Measurements from ENCODE around the gene ARHGEF28. TPM values are rescaled to one million over a fixed set of nuclear protein-coding genes. Genes with fewer than 3 reads are reported as not detected.

Gene ARHGEF28
- total RNA-seq, 3 donors from 2014 or later (not counting 1 experiment from before 2014, with no cell fraction given), result 2.3 to 7.1 (median 5.8) TPM

DNA sequence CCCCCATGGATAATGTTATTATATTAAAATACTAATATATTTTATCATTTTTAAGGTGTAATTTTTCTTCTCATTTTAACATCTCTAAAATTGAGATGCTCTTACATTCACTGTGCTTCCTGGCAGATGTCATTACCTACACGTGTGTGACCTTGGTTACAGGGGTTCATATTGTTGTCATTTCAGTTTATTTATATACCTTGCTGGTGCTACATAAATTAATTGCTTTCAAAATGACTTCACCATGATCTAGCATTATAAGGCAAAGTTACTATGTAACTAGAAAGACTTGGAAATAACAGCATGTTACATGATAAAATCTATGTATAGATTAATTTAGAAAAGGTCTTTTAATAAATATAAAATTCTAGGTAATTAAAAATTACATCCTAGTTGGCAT lies 60.9 kb downstream of the ARHGEF28 start:
- WGBS (ENCODE audit: insufficient coverage), result 100% methylated on average over 1 of the region's 1 CpG
- intact Hi-C loops (cut with micrococcal nuclease), result no loop called here

DNA sequence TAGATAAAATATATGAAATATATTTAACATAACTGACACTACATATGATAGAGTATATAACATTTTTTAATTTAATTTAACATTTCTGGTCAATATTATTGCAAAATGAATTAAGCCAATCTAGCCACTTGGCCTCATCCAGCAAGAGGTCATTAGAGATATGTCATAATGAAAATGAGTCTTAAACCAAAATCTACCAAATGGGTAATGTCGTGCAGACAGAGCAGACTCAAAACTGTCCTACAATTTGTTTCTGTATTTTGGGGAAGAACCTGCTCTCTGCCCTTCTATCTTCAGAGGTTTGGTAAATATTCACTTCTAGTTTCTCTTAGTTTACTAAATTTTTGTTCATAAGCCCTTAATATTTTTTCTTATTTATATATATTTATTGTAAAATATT lies 61.4 kb downstream of the ARHGEF28 start:
- no peaks in the 10 kb centered on the region for H3K36me3 Mint-ChIP-seq
- DNase-seq, result no peak
- no peak overlapping the region for H3K4me3 Mint-ChIP-seq
- H3K27ac Mint-ChIP-seq, result no peak overlapping the region
- intact Hi-C loops (cut with micrococcal nuclease), result no loop called here
- H3K27ac ChIP-seq (ENCODE audit: low read length), result no peak overlapping the region
- no peaks in the 10 kb centered on the region for H3K9me3 Mint-ChIP-seq
- H3K27me3 Mint-ChIP-seq (ENCODE audit: low read depth in 2 of 2), result no peaks in the 10 kb centered on the region
- WGBS (ENCODE audit: insufficient coverage), result no CpG with 5 or more reads among the region's 1 CpG
- H3K9me3 ChIP-seq (ENCODE audit: control insufficient read depth, insufficient read depth, low read length), result no peaks in the 10 kb centered on the region
- ATAC-seq, result no peak
- peaks cover under 1% of the 10 kb centered on the region for H3K4me1 ChIP-seq (ENCODE audit: control insufficient read depth, insufficient read depth, low read length)
- TF ChIP-seq, protein P1, sequence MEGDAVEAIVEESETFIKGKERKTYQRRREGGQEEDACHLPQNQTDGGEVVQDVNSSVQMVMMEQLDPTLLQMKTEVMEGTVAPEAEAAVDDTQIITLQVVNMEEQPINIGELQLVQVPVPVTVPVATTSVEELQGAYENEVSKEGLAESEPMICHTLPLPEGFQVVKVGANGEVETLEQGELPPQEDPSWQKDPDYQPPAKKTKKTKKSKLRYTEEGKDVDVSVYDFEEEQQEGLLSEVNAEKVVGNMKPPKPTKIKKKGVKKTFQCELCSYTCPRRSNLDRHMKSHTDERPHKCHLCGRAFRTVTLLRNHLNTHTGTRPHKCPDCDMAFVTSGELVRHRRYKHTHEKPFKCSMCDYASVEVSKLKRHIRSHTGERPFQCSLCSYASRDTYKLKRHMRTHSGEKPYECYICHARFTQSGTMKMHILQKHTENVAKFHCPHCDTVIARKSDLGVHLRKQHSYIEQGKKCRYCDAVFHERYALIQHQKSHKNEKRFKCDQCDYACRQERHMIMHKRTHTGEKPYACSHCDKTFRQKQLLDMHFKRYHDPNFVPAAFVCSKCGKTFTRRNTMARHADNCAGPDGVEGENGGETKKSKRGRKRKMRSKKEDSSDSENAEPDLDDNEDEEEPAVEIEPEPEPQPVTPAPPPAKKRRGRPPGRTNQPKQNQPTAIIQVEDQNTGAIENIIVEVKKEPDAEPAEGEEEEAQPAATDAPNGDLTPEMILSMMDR (IDR thresholded peaks at IDR 0.05), result no peak
- H3K4me3 ChIP-seq (ENCODE audit: low read length), result no peak overlapping the region
- no peaks in the 10 kb centered on the region for H3K27me3 ChIP-seq (ENCODE audit: control insufficient read depth, insufficient read depth, low read length)
- peaks cover 6 to 11% of the 10 kb centered on the region in 2 donors for H3K4me1 Mint-ChIP-seq
- H3K36me3 ChIP-seq (ENCODE audit: control insufficient read depth, insufficient read depth, low read length), result no peaks in the 10 kb centered on the region

More for the DNA sequence above, 60.9 kb downstream of the ARHGEF28 start:
- no peak overlapping the region for H3K4me3 ChIP-seq (ENCODE audit: low read length)
- H3K27me3 ChIP-seq (ENCODE audit: control insufficient read depth, insufficient read depth, low read length), result no peaks in the 10 kb centered on the region
- H3K4me1 Mint-ChIP-seq, result peaks cover 2 to 7% of the 10 kb centered on the region in 2 donors
- ATAC-seq, result no peak
- DNase-seq, result no peak
- no peaks in the 10 kb centered on the region for H3K27me3 Mint-ChIP-seq (ENCODE audit: low read depth in 2 of 2)
- no peaks in the 10 kb centered on the region for H3K4me1 ChIP-seq (ENCODE audit: control insufficient read depth, insufficient read depth, low read length)
- H3K27ac ChIP-seq (ENCODE audit: low read length), result no peak overlapping the region
- H3K27ac Mint-ChIP-seq, result no peak overlapping the region
- H3K9me3 Mint-ChIP-seq, result no peaks in the 10 kb centered on the region
- no peaks in the 10 kb centered on the region for H3K36me3 ChIP-seq (ENCODE audit: control insufficient read depth, insufficient read depth, low read length)
- H3K36me3 Mint-ChIP-seq, result no peaks in the 10 kb centered on the region
- H3K9me3 ChIP-seq (ENCODE audit: control insufficient read depth, insufficient read depth, low read length), result no peaks in the 10 kb centered on the region
- H3K4me3 Mint-ChIP-seq, result no peak overlapping the region
- TF ChIP-seq, protein P1 (IDR thresholded peaks at IDR 0.05), result no peak

DNA sequence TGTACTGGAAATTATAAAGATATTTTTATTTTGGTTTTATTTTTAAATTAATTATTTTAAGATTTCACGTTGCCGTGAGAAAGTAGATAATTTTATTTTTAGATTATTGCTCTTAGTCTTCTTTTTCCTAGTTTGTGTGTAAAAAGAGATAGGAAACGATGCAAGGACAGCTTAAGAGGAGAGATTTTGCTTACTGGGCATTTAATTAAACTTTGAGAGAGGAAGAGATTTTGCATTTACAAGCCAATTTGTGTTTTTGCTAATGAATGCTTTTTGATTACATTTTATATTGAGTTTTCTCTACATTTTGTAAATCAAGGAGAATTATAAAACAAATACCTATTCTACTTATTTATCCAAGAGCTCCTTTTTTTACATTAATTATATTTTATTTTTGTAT lies 64.0 kb downstream of the ARHGEF28 start:
- Histone ChIP-seq H3K9me3 (ENCODE audit: control insufficient read depth, insufficient read depth, low read length) (no peaks in the 10 kb centered on the region), H3K27me3 (ENCODE audit: control insufficient read depth, insufficient read depth, low read length) (no peaks in the 10 kb centered on the region), H3K4me3 (ENCODE audit: low read length) (no peak overlapping the region), H3K36me3 (ENCODE audit: control insufficient read depth, insufficient read depth, low read length) (no peaks in the 10 kb centered on the region), H3K4me1 (ENCODE audit: control insufficient read depth, insufficient read depth, low read length) (peaks cover 27% of the 10 kb centered on the region), H3K27ac (ENCODE audit: low read length) (no peak overlapping the region)
- DNase-seq (no peak), ATAC-seq (no peak)
- Mint-ChIP-seq H3K9me3 (no peaks in the 10 kb centered on the region), H3K27me3 (ENCODE audit: low read depth in 2 of 2) (no peaks in the 10 kb centered on the region), H3K27ac (no peak overlapping the region), H3K36me3 (no peaks in the 10 kb centered on the region), H3K4me1 (peaks cover 33 to 38% of the 10 kb centered on the region in 2 donors), H3K4me3 (no peak overlapping the region)
- intact Hi-C loops (cut with micrococcal nuclease), result loop anchor here (10.0 kb wide), 2 partner anchors 65 to 955 kb away; partner anchors contain the start of genes ARHGEF28 and ENC1
- TF ChIP-seq, protein P1 (IDR thresholded peaks at IDR 0.05), result no peak
- 94% methylated on average over 2 of the region's 3 CpGs for WGBS (ENCODE audit: insufficient coverage)
